Ascending aorta (tissue), 2 donors: ENCODE data around the gene ATP1B1. TPM values are rescaled to one million over a fixed set of nuclear protein-coding genes. Genes with fewer than 3 reads are reported as not detected.

Experiments used
- DNase-seq, 2 donors: peaks; one replicate each; pipeline ENCODE4 v3.0.0-alpha.2; 2019; ENCODE audit warnings: low spot score in 2 of 2
- H3K27ac ChIP-seq, 2 donors: fragments of 200-600 bp; sonication (generic); one replicate each; pipeline ENCODE4 v1.5.1; 2016 to 2017; ENCODE audit warnings: mild to moderate bottlenecking in 1 of 2
- H3K27me3 ChIP-seq: fragments of 200-600 bp; sonication (generic); one replicate; pipeline ENCODE4 v1.5.1; 2017
- H3K36me3 ChIP-seq, 2 donors: fragments of 200-600 bp; sonication (generic); one replicate each; pipeline ENCODE4 v1.5.1; 2016
- H3K4me1 ChIP-seq, 2 donors: fragments of 200-600 bp; sonication (generic); one replicate each; pipeline ENCODE4 v1.5.1; 2016 to 2017; ENCODE audit warnings: mild to moderate bottlenecking in 1 of 2
- H3K4me3 ChIP-seq, 2 donors: fragments of 200-600 bp; sonication (generic); one replicate each; pipeline ENCODE4 v1.5.1; 2016 to 2017; ENCODE audit warnings: mild to moderate bottlenecking in 1 of 2
- H3K9me3 ChIP-seq, 2 donors: fragments of 200-600 bp; sonication (generic); one replicate each; pipeline ENCODE4 v1.5.1; 2016
- CTCF ChIP-seq, 3 experiments: fragments of 200-600 bp in 2 of 3; fragments of 450-650 bp in 1 of 3; sonication (generic) in 2 of 3; IDR thresholded peaks; one replicate each; pipeline ENCODE4 v1.5.1; 2016 to 2019; ENCODE audit warnings: antibody characterized with exemption in 3 of 3, mild to moderate bottlenecking in 1 of 3, moderate library complexity in 1 of 3
- intact Hi-C: fragments of 100-400 bp; cut with DNase I; formaldehyde crosslinking; loops from one replicate; pipeline ENCODE4 v1.15.1; 2023
- total RNA-seq: library from RNA; depleted of rRNA; stranded (reverse); fragments of >200 nt; gene quantifications from one replicate; pipeline ENCODE4 v1.1.0, GENCODE V29; 2016

ATP1B1 gene
- total RNA-seq, 1 donor from 2014 or later: 3.5 TPM

DNA sequence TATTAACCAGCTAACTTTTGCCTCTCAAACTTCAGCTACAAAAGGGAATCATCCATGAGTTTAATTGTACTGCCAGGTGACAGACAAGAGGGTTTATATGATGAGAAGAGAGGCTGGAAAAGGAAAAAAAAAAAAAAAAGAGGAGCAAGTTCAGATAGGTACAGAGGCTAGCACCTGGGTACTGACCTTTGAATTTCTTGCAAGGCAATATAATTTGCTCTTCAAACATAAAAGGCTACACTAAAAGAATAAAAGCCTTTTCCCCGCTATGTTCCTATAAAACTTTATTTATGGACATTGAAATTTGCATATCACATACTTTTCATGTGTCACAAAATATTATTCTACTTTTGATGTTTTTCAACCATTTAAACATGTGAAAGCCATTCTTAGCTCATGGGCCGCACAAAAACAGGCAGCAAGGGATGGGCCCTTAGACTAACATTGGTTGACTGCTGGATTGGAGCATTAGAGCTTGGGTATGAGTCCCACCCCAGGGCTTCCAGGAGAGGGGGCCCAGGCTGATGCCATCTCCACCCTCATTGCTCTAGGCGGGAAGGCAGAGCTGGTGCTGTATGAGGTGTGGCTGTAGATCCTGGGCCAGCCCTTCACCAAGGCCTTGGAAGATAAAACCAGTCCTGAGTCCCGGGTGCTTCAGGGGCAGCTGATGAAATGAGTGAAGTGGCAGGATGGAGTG is 44.3 kb downstream of the ATP1B1 start:
- no peak for TF ChIP-seq CTCF (IDR thresholded peaks at IDR 0.05)
- Histone ChIP-seq H3K27ac (no peak overlapping the region), H3K4me3 (no peak overlapping the region), H3K4me1 (no peaks in the 10 kb centered on the region), H3K36me3 (no peaks in the 10 kb centered on the region), H3K27me3 (no peaks in the 10 kb centered on the region), H3K9me3 (no peaks in the 10 kb centered on the region)
- intact Hi-C loops: no loop called here
- DNase-seq: no peak

DNA sequence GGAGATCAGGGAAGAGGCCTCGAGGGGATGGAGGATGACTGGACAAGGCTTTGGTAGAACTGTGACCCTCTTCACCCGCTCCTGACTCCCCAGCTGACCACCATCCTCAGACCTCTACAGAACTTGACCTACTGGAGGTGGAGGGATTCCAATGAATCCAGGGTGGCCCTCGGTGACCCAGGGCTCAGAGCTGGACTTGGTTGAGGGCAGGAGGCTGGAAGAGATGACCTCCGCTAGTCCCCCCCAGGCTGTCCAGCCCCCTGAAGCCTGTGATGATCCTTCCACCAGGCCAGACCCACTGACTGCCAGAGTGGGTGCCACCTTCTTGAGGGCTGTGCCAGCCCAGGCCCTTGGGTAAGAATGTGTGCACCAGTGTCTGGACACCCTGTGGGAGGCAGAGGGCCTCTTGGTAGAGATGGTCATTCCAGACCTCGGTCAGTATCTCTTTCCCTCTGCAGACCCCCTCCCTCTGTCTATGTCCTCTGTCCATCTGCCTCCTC is 44.9 kb downstream of the ATP1B1 start:
- DNase-seq: no peak
- TF ChIP-seq CTCF (IDR thresholded peaks at IDR 0.05): no peak
- Histone ChIP-seq H3K4me1 (no peaks in the 10 kb centered on the region), H3K4me3 (no peak overlapping the region), H3K36me3 (no peaks in the 10 kb centered on the region), H3K27ac (no peak overlapping the region), H3K27me3 (no peaks in the 10 kb centered on the region), H3K9me3 (no peaks in the 10 kb centered on the region)
- intact Hi-C loops: no loop called here

DNA sequence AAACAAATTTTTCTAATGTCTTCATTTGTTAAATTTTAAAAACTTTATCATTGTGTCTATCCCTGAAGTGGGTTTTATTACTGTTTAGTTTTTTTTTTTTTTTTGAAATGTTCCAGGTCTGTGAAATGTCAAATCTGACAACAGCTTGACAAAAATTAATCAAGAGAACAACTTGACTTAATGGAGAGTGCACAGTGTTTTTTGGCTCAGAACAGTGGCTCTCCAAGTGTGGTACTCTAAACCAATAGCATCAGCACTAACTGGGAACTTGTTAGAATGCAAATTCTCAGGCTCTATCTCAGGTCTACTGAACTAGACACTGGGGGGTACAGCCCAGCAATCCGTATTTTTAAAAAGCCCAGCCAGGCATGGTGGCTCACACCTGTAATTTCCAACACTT is 49.2 kb downstream of the ATP1B1 start:
- Histone ChIP-seq H3K9me3 (no peaks in the 10 kb centered on the region), H3K27ac (no peak overlapping the region), H3K4me3 (no peak overlapping the region), H3K4me1 (no peaks in the 10 kb centered on the region), H3K27me3 (no peaks in the 10 kb centered on the region), H3K36me3 (no peaks in the 10 kb centered on the region)
- TF ChIP-seq CTCF (IDR thresholded peaks at IDR 0.05): no peak
- no peak for DNase-seq
- intact Hi-C loops: no loop called here

GRCh38 chr1:169156580-169156979 is 50.1 kb downstream of the ATP1B1 start:
- H3K4me3 ChIP-seq: no peak overlapping the region
- H3K36me3 ChIP-seq: no peaks in the 10 kb centered on the region
- no peak for TF ChIP-seq CTCF (IDR thresholded peaks at IDR 0.05)
- intact Hi-C loops: no loop called here
- H3K27me3 ChIP-seq: no peaks in the 10 kb centered on the region
- H3K27ac ChIP-seq: no peak overlapping the region
- no peak for DNase-seq
- H3K4me1 ChIP-seq: no peaks in the 10 kb centered on the region
- H3K9me3 ChIP-seq: no peaks in the 10 kb centered on the region

GRCh38 chr1:169160845-169161495 is 54.5 kb downstream of the ATP1B1 start:
- intact Hi-C loops: no loop called here
- peak overlapping the region in 1 of 2 donors; percentile 1 for H3K27ac ChIP-seq

More at GRCh38 chr1:169160845-169161495, 54.5 kb downstream of the ATP1B1 start:
- DNase-seq: no peak
- H3K36me3 ChIP-seq: no peaks in the 10 kb centered on the region
- no peaks in the 10 kb centered on the region for H3K27me3 ChIP-seq
- TF ChIP-seq CTCF (IDR thresholded peaks at IDR 0.05): no peak
- H3K4me1 ChIP-seq: no peaks in the 10 kb centered on the region
- no peak overlapping the region for H3K4me3 ChIP-seq
- no peaks in the 10 kb centered on the region for H3K9me3 ChIP-seq
